ENCODE measurements around the gene TENT5A. TPM values are rescaled to one million over a fixed set of nuclear protein-coding genes. Genes with fewer than 3 reads are reported as not detected.

Gene TENT5A
- total RNA-seq, 6 experiments from 2014 or later, result 7.7 to 16.9 (median 9.1) TPM

DNA sequence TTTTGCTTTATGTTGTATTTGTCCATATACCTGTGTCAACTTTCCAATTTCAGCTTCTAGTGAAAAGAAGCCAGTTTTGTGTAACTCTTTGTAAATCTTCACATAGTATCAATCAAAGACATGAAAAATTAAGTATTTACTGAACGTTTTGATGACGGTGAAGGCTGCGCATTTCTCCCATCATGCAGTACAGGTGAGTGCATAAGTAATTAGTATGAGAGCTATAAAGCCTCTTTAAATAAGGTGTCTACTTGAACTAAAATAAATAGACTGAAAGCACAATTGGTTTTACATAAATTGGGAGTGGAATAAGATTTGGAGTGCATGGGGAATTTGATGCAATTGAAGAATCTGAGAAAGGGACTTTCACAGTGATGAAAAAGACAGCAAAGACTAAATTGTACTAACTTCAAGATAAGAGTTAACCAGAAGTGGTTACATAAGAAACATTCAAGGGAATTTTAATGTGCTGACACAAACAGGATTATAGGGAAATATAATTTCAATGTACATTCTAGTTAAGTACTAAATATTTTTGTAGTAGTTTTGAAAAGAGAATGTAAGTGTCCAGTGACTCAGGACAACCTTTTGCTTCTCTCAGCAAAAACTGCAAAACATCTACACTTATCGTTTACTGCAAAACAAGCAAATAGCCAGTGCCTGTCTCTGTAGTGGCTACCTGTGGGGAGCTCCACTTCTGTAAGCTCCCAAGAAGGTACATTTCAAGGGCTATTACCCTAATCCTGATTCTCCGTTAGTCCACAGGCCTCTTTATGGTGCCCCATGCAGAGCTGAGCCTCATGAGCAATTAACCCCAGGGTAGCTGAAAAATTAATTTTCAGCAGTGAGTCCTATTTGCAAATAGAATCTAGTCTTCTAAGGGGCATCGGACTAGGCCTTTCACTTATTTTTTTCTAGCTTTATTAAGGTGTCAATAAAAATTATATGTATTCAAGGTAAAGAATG is 13.0 kb downstream of the TENT5A start:
- no peaks in the 10 kb centered on the region for H3K36me3 ChIP-seq
- DNase-seq, result no peak
- H3K9me3 ChIP-seq, result no peaks in the 10 kb centered on the region
- H3K27ac ChIP-seq, result no peak overlapping the region
- H3K27me3 ChIP-seq, result no peaks in the 10 kb centered on the region
- WGBS (ENCODE audit: insufficient coverage, low coverage, low lambda C conversion rate, missing lambda C conversion rate), result 91% methylated on average over 6 of the region's 6 CpGs
- no peak for ATAC-seq
- peaks cover 0 to 4% (median 0%) of the 10 kb centered on the region in 4 donors for H3K4me1 ChIP-seq
- intact Hi-C loops (cut with DNase I), result no loop called here
- H3K4me3 ChIP-seq, result no peak overlapping the region
- TF ChIP-seq, protein P1, sequence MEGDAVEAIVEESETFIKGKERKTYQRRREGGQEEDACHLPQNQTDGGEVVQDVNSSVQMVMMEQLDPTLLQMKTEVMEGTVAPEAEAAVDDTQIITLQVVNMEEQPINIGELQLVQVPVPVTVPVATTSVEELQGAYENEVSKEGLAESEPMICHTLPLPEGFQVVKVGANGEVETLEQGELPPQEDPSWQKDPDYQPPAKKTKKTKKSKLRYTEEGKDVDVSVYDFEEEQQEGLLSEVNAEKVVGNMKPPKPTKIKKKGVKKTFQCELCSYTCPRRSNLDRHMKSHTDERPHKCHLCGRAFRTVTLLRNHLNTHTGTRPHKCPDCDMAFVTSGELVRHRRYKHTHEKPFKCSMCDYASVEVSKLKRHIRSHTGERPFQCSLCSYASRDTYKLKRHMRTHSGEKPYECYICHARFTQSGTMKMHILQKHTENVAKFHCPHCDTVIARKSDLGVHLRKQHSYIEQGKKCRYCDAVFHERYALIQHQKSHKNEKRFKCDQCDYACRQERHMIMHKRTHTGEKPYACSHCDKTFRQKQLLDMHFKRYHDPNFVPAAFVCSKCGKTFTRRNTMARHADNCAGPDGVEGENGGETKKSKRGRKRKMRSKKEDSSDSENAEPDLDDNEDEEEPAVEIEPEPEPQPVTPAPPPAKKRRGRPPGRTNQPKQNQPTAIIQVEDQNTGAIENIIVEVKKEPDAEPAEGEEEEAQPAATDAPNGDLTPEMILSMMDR (IDR thresholded peaks at IDR 0.05), result no peak
- TF ChIP-seq POLR2A (IDR thresholded peaks at IDR 0.05), result no peak

DNA sequence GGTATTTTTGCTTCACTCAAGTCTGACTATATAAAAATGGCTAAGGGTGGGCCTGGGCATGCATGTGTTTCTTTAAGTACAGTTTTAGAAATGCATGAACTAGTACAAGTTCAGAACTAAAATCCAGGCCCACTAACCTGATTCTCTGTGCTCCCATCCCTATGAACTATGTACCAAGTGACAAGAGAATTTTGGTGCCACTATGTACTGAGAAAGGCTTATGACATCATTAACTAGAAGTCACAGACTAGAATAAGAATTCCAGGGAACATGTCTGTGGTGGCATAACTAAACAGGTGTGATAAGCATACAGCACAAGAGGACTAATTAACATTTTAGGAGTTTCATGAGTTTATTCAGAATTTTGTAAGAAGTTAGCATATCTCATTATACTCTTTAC is 16.1 kb downstream of the TENT5A start:
- no peak for ATAC-seq
- Histone ChIP-seq H3K4me3 (no peak overlapping the region), H3K27me3 (no peaks in the 10 kb centered on the region), H3K4me1 (no peaks in the 10 kb centered on the region), H3K27ac (no peak overlapping the region), H3K9me3 (no peaks in the 10 kb centered on the region), H3K36me3 (no peaks in the 10 kb centered on the region)
- intact Hi-C loops (cut with DNase I), result no loop called here
- TF ChIP-seq, protein P1 (IDR thresholded peaks at IDR 0.05), result no peak
- no peak for TF ChIP-seq POLR2A (IDR thresholded peaks at IDR 0.05)
- no peak for DNase-seq

DNA sequence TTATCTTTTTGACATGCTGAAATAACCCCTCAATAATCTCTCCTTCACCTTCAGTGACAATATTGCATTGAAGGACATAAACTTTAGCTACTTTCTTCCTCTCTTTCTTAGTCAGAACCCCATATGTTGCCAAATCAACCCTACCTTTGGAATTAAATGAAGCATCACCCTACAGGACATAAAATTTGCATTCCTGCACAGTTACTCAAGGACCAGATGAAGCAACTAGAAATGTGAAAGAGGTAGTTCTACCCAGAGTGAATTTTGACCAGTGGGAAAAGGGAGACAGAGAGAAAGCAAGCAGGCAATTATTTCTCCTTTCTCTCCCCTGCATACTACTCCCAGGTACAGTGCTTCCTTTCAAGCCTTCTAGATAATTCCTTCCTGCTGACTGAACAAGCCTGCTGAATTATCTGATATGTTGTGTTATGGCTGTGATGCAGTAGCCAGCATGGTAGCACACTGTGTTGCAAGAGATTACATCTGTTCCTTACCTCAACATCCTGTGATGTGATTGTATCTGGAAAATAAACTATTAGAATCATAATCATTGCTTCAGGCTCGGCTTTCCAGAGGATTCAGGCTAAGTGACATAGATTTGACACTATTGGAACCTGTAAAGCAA is 16.6 kb downstream of the TENT5A start:
- TF ChIP-seq, protein P1 (IDR thresholded peaks at IDR 0.05), result no peak
- TF ChIP-seq POLR2A (IDR thresholded peaks at IDR 0.05), result no peak
- DNase-seq (no peak), ATAC-seq (no peak)
- H3K4me1 ChIP-seq, result no peaks in the 10 kb centered on the region
- no peak overlapping the region for H3K4me3 ChIP-seq
- no peaks in the 10 kb centered on the region for H3K9me3 ChIP-seq
- WGBS (ENCODE audit: insufficient coverage, low coverage, low lambda C conversion rate, missing lambda C conversion rate), result 75% methylated on average over 1 of the region's 1 CpG
- H3K36me3 ChIP-seq, result no peaks in the 10 kb centered on the region
- H3K27me3 ChIP-seq, result no peaks in the 10 kb centered on the region
- intact Hi-C loops (cut with DNase I), result no loop called here
- no peak overlapping the region for H3K27ac ChIP-seq

DNA sequence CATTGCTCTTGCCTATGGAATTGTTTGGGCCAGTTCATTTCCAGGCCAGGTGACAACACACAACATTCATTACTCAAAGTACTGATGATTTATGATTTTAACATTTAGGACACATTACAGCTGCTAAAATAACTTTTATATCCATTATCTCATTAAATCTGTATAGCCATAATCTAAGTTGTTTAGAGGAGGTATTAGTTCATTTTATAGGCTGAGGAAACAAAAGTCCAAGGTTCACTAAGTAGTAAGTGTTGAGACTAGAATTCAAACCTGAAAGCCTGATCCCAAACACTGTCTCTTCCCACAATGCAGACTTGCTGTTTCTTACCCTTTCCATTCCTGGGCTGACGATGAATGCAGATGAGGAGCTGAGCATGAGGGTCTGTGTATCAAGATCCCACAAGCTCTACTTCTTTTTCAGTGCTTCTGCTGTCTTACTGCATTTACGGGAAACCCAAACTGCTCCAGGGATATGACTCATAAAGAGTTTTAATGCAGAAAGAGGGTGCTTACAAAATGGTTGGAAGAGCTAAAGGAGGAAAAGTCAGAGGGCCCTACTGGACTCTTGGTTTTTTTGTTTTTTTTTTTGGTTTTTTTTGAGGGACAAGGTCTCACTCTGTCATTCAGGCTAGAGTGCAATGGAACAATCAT is 17.9 kb downstream of the TENT5A start:
- H3K36me3 ChIP-seq, result no peaks in the 10 kb centered on the region
- H3K4me3 ChIP-seq, result no peak overlapping the region
- intact Hi-C loops (cut with DNase I), result no loop called here
- no peak overlapping the region for H3K27ac ChIP-seq
- H3K9me3 ChIP-seq, result no peaks in the 10 kb centered on the region
- 100% methylated on average over 2 of the region's 2 CpGs for WGBS (ENCODE audit: insufficient coverage, low coverage, low lambda C conversion rate, missing lambda C conversion rate)
- ATAC-seq (no peak), DNase-seq (no peak)
- no peaks in the 10 kb centered on the region for H3K27me3 ChIP-seq
- TF ChIP-seq, protein P1 (IDR thresholded peaks at IDR 0.05), result no peak
- no peak for TF ChIP-seq POLR2A (IDR thresholded peaks at IDR 0.05)
- no peaks in the 10 kb centered on the region for H3K4me1 ChIP-seq
